LNCaP clone FGC (cell line): ENCODE results near the gene PKP3.

ENCODE experiments used
- DNase-seq: peaks from one replicate; pipeline ENCODE4 v3.0.0-alpha.2; 2011; ENCODE audit warnings: low read depth
- H3K4me3 ChIP-seq: 2 replicates; pipeline ENCODE4 v1.5.1; 2011; ENCODE audit warnings: mild to moderate bottlenecking, low read depth, low read length, control low read depth
- CTCF ChIP-seq: IDR thresholded peaks from 2 replicates; pipeline ENCODE4 v1.5.1; 2012; ENCODE audit warnings: mild to moderate bottlenecking; ENCODE audit not compliant: control insufficient read depth, insufficient read depth; ENCODE audit errors: extremely low read depth

Gene PKP3

GRCh38 chr11:403021-403760, 9.2 kb downstream of the PKP3 start:
- no peak overlapping the region for H3K4me3 ChIP-seq
- TF ChIP-seq CTCF = no peak
- no peak for DNase-seq

GRCh38 chr11:403761-404431, 9.9 kb downstream of the PKP3 start:
- no peak for TF ChIP-seq CTCF
- DNase-seq = no peak
- no peak overlapping the region for H3K4me3 ChIP-seq

GRCh38 chr11:404551-405264, 10.7 kb downstream of the PKP3 start:
- no peak for TF ChIP-seq CTCF
- DNase-seq = no peak
- H3K4me3 ChIP-seq = no peak overlapping the region

- peak; percentile 36; the same call in 1 of the 2 replicates for TF ChIP-seq CTCF
- no peak overlapping the region for H3K4me3 ChIP-seq
- DNase-seq = no peak
These were observed 11.4 kb downstream of the PKP3 start for GRCh38 chr11:405323-405953.

- TF ChIP-seq CTCF = no peak
- peak overlapping the region; percentile 44; the same call in 1 of the 2 replicates for H3K4me3 ChIP-seq
- no peak for DNase-seq
These were observed 12.2 kb downstream of the PKP3 start for GRCh38 chr11:405954-406795.
